Measurements from ENCODE around the gene SPTLC3. TPM values are rescaled to one million over a fixed set of nuclear protein-coding genes. Genes with fewer than 3 reads are reported as not detected.

SPTLC3 gene
- total RNA-seq, 1 experiment from 2014 or later, result 0.03 TPM

- in situ Hi-C loops (cut with HindIII; ENCODE audit: low pct_unique_long_range_greater_than_20kb, low sequenced_read_pairs), result no loop called here
- ChIA-PET CTCF (no interaction called here), POLR2A (interaction anchor here (0.7 kb wide), 1 partner anchor 409 kb away, joined by 3 read pairs; no protein-coding TSS in a partner anchor)
- BruUV-seq (replicated peaks), result no TSS peak
- H3K9me3 ChIP-seq (ENCODE audit: control insufficient read depth, insufficient read depth, low read depth, low read length), result no peaks in the 10 kb centered on the region
- no peaks in the 10 kb centered on the region for H3K4me1 ChIP-seq (ENCODE audit: control insufficient read depth, insufficient read depth, low read length)
- ATAC-seq, result no peak
- TF ChIP-seq POLR2AphosphoS5 (IDR thresholded peaks at IDR 0.05; ENCODE audit: low read depth, low read length), result no peak
- TF ChIP-seq TCF7L2 (IDR thresholded peaks at IDR 0.05; ENCODE audit: low read depth, low read length), result no peak
- TF ChIP-seq, protein P1, sequence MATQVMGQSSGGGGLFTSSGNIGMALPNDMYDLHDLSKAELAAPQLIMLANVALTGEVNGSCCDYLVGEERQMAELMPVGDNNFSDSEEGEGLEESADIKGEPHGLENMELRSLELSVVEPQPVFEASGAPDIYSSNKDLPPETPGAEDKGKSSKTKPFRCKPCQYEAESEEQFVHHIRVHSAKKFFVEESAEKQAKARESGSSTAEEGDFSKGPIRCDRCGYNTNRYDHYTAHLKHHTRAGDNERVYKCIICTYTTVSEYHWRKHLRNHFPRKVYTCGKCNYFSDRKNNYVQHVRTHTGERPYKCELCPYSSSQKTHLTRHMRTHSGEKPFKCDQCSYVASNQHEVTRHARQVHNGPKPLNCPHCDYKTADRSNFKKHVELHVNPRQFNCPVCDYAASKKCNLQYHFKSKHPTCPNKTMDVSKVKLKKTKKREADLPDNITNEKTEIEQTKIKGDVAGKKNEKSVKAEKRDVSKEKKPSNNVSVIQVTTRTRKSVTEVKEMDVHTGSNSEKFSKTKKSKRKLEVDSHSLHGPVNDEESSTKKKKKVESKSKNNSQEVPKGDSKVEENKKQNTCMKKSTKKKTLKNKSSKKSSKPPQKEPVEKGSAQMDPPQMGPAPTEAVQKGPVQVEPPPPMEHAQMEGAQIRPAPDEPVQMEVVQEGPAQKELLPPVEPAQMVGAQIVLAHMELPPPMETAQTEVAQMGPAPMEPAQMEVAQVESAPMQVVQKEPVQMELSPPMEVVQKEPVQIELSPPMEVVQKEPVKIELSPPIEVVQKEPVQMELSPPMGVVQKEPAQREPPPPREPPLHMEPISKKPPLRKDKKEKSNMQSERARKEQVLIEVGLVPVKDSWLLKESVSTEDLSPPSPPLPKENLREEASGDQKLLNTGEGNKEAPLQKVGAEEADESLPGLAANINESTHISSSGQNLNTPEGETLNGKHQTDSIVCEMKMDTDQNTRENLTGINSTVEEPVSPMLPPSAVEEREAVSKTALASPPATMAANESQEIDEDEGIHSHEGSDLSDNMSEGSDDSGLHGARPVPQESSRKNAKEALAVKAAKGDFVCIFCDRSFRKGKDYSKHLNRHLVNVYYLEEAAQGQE (IDR thresholded peaks at IDR 0.05; ENCODE audit: insufficient read depth in 1 of 2, low read depth in 2 of 2, low read length in 1 of 2), result no peak
- no peak for TF ChIP-seq CTCF (IDR thresholded peaks at IDR 0.05)
- no peak for TF ChIP-seq SIN3A (IDR thresholded peaks at IDR 0.05; ENCODE audit: borderline replicate concordance, insufficient read depth, low read depth, low read length)
- H3K4me3 ChIP-seq (ENCODE audit: low read depth in 2 of 2, low read length in 2 of 2), result no peak overlapping the region
- no peaks in the 10 kb centered on the region for H3K27me3 ChIP-seq (ENCODE audit: control insufficient read depth, insufficient read depth, low read length)
- no peaks in the 10 kb centered on the region for H3K36me3 ChIP-seq (ENCODE audit: control insufficient read depth, insufficient read depth, low read length)
- no peak overlapping the region for H3K27ac ChIP-seq (ENCODE audit: low read length)
- intact Hi-C loops (cut with micrococcal nuclease; ENCODE audit: unreplicated experiment), result no loop called here
- no peak for DNase-seq (ENCODE audit: low read depth, low spot score)
Measured at GRCh38 chr20:13017883-13018535, 9.2 kb downstream of the SPTLC3 start.

GRCh38 chr20:13021205-13021970 is 12.6 kb downstream of the SPTLC3 start:
- no peak overlapping the region for H3K27ac ChIP-seq (ENCODE audit: low read length)
- in situ Hi-C loops (cut with HindIII; ENCODE audit: low pct_unique_long_range_greater_than_20kb, low sequenced_read_pairs) (no loop called here), intact Hi-C loops (cut with micrococcal nuclease; ENCODE audit: unreplicated experiment) (no loop called here)
- H3K36me3 ChIP-seq (ENCODE audit: control insufficient read depth, insufficient read depth, low read length), result no peaks in the 10 kb centered on the region
- ChIA-PET CTCF (no interaction called here), POLR2A (no interaction called here)
- ATAC-seq (no peak), DNase-seq (ENCODE audit: low read depth, low spot score) (no peak)
- H3K27me3 ChIP-seq (ENCODE audit: control insufficient read depth, insufficient read depth, low read length), result no peaks in the 10 kb centered on the region
- TF ChIP-seq POLR2AphosphoS5 (IDR thresholded peaks at IDR 0.05; ENCODE audit: low read depth, low read length) (no peak), TCF7L2 (IDR thresholded peaks at IDR 0.05; ENCODE audit: low read depth, low read length) (no peak), CTCF (IDR thresholded peaks at IDR 0.05) (no peak), SIN3A (IDR thresholded peaks at IDR 0.05; ENCODE audit: borderline replicate concordance, insufficient read depth, low read depth, low read length) (no peak)
- TF ChIP-seq, protein P1 (IDR thresholded peaks at IDR 0.05; ENCODE audit: insufficient read depth in 1 of 2, low read depth in 2 of 2, low read length in 1 of 2), result no peak
- no TSS peak for BruUV-seq (replicated peaks)
- H3K9me3 ChIP-seq (ENCODE audit: control insufficient read depth, insufficient read depth, low read depth, low read length), result no peaks in the 10 kb centered on the region
- no peak overlapping the region for H3K4me3 ChIP-seq (ENCODE audit: low read depth in 2 of 2, low read length in 2 of 2)
- H3K4me1 ChIP-seq (ENCODE audit: control insufficient read depth, insufficient read depth, low read length), result no peaks in the 10 kb centered on the region
